ENCODE measurements around the gene NUP43.
A peak's percentile ranks its signal among the peaks of the same experiment; 100 is the strongest.
"Not testable (repeated sequence)": the region's sequence is repeated elsewhere in the genome, so short reads cannot be mapped to it uniquely, and the experiment has no call there.

NUP43 gene

GRCh38 chr6:149746147-149746946, at the start of gene NUP43:
NUP43 (minus strand) TSS chr6:149746529; CDS start chr6:149746495, 34 bp downstream.
- DNase-seq = peak; percentile 46 to 94 (median 84)

- DNase-seq = no peak
Measured at GRCh38 chr6:149783551-149783950, 37.2 kb upstream of the NUP43 start.

DNA sequence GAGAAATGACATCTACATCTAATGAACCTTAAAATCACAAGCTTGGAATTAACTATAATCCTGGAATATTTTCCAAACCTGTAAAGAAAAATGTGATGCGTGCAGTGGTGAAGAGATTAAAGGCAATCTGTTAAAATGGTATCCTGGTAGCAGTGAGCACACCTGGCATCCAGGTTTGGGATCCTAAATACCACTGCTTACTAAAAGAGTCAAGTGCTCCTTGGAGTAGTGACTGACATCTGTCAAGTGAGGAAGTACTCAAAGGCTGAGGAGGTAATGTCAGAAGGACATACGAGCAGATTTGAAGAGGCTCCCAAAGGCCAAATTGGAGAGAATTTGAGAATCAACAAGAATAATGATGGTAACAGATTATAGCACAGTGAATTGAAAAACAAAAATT, 36.0 kb upstream of the NUP43 start:
- DNase-seq = no peak

DNA sequence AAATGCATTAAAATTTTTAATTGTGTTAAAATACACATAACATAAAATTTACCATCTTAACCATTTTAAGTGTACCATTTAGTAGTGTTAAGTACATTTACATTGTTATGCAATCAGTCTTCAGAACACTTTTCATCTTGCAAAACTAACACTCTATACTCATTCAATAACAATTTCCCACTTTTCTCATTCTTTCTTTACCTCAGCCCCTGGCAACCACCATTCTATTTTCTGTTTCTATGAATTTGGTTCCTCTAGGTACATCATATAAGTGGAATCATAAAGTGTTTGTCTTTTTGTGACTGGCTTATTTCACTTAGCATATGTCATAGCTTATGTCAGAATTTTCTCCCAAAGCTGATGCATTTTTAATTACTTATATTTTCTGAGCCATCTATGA, 35.4 kb upstream of the NUP43 start:
- no peak for DNase-seq

DNA sequence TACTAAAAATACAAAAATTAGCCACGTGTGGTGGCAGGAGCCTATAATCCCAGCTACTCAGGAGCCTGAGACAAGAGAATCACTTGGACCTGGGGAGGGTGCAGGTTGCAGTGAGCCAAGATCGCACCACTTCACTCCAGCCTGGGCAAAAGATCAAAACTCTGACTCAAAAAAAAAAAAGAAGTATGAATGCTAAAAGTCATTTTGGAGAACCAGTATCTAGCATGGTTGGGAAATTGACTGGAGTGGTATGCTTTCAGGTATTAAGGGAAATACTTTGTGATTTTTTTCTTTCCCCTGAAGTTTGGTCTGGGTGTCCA, 33.3 kb upstream of the NUP43 start:
- DNase-seq = no peak

- DNase-seq = no peak
Measured at GRCh38 chr6:149777624-149778023, 31.3 kb upstream of the NUP43 start.

GRCh38 chr6:149771925-149772324, 25.6 kb upstream of the NUP43 start:
- no peak for DNase-seq

DNA sequence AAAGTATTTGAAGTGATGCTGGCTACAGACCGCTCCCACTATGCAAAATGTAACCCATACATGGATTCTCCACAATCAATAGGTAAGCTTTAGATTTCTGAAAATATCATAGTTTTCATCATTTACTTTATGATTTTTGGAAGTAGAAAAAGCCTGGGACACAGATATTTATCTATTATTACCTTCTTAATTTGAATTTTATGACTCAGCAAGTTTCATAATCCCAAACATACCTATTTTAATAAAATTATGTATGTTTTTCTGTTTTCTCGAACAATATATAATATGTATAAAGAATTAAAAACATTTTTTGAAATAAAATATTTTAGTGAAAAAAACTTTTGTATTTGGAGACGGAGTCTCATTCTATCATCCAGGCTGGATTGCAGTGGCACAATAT, 24.9 kb upstream of the NUP43 start:
- no peak for DNase-seq

DNA sequence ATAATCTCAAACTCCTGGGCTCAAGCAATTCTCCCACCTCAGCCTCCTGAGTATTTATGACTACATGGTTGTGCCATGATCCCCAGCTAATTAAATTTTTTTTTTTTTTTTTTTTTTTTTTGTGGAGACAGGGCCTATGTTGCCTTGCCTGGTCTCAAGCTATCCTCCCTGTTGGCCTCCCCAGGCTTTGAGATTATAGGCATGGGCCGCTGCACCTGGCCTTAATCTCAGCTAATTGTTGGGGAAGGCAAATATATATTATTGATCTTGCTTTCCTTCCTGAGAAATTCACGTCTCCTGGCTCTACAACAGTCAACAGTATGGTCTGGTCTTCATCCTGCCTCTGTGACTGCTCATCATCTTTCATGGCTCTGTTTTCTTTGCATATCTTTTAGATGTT, 23.3 kb upstream of the NUP43 start:
- DNase-seq = no peak

DNA sequence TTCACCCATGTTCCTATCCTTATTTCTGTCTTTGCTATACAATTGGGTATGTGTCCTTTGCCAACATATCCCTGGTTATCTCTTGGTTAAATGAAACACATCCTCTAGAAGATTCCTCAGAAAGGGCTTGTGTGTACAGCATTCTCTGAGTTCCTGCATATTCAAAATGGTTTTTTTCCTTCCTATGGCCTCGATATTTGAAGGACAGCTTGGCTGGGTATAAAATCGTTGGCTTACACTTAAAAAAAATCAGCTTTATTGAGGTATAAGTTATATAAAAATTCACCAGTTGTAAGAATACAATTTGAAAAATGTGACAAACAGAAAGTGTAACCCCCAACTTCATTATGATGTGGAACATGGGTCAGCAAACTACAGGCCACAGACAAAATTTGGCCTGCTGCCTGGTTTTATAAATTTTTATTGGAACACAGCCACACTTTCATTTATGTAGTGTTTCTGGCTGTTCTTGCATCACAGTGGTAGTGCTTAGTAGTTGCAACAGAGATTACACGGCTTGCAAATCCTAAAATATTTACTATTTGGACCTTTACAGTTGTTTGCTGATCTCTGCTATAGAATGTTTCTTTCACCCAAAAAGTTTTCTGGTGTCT, 19.9 kb upstream of the NUP43 start:
- no peak for DNase-seq

- DNase-seq = no peak
Measured at GRCh38 chr6:149763866-149764265, 17.5 kb upstream of the NUP43 start.

DNA sequence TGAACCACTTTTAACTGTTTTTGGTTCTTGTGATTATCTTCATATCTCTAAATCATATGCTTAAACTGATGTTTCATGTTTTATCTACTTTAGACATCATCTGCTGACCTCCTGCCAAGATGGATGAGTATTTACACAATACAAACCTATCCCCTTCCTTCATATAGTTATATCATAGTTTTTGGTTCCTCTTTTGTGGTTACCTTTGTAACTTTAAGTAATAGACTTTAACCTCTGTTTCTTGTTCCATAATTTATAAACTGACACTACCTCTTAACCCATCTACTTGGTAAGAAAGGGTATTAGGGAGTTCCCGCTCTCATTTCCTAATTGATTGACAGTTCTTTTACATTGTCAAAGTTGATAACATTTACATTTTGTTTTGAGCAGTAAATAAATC, 15.1 kb upstream of the NUP43 start:
- DNase-seq = no peak

GRCh38 chr6:149756261-149756636, 9.9 kb upstream of the NUP43 start:
- no peak for DNase-seq

- DNase-seq = peak in 4 of 58 donors; percentile 0 to 12 (median 4)
Measured at GRCh38 chr6:149755300-149756260, 9.3 kb upstream of the NUP43 start.

DNA sequence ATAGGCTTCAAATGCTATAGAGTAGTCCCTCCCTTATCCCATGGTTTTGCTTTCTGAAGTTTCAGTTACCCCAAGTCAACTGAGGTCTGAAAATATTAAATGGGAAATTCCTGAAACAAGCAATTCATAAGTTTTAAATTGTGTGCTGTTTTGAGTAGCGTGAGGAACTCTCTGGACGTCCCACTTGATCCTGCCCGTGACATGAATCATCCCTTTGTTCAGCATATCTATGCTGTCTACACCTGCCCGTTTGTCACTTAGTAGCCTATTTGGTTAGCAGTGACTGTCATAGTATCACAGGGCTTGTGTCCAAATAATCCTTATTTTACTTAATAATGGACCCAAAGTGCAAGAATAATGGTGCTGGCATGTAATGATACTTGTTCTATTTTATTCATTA, 8.2 kb upstream of the NUP43 start:
- no peak for DNase-seq

DNA sequence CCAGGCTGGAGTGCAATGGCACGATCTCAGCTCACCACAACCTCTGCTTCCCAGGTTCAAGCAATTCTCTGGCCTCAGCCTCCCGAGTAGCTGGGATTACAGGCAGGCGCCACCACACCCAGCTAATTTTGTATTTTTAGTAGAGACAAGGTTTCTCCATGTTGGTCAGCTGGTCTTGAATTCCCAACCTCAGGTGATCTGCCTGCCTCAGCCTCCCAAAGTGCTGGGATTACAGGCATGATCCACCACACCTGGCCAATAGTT, 7.0 kb upstream of the NUP43 start:
- not testable (repeated sequence) for DNase-seq

DNA sequence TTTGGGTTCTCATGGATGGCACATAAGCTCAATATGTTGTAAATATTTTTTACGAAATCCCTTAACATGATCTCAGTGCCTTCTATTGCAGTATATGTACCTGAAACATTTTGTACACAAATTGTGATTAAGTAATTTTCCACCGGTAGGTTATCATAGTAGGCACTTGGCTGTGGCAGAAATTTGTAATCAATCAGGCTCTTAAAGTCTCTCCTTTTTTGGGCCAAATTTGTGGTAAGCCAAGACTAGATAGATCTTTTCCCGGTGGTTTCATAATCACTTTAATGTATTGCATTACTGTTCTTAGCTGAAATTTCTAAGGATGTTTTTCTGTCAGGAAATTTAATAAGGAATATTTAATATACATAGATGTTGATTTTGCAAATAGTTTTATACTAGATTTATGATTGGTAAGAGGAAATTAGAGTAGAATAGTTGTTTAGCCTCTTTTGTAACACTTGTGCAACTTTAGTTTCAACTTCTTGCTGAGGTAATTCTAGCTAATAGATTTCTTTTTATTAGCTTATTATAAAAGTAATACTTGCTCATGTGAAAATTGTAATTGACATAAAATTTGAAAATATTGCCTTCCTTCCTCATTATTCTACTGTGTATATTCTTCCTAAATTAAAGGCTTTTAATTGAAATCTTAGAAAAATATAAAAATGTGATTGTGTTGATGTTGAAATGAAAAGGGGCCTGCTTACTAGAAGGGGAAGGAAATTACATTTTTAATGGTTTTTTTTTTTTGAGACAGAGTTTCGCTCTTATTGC, 6.5 kb upstream of the NUP43 start:
- DNase-seq = no peak

DNA sequence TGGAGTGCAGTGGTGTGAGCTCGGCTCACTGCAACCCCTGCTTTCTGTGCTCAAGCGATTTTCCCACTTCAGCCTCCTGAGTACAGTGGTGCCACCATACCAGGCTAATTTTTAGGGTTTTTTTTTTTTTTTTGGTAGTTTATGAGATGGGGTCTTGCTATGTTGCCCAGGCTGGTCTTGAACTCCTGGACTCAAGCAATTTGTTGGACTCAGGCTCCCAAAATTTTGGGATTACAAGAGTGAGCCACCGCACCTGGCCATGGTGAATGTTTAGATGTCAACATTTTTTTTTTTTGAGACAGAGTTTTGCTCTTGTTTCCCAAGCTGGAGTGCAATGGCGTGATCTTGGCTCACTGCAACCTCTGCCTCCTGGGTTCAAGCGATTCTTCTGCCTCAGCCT, 5.6 kb upstream of the NUP43 start:
- not testable (repeated sequence) for DNase-seq

GRCh38 chr6:149751239-149751638, 4.9 kb upstream of the NUP43 start:
- DNase-seq = no peak

DNA sequence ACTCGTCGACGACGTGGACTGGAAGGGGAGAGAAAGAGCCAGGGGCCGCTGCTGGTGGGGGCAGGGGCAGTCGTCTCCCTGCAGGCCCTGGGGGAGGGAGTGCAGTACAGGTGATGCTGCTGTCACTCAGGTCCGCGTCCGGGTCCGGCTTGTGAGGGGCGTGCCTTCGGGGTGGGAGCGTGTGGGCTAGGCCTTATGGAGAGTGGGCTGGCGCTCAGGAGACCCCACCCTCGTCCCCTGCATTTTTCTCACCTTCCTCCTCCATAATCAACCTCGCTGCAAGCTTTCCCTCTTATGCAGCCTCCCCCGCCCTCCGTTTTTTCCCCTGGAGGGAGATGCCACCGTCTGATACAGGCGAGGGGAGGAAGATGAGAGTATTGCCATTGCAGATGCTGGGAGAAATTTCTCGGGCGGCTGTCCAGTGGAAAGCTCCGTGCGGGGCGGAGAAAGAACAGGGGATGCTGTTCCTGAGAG, 3.8 kb upstream of the NUP43 start:
- peak in 52 of 58 donors; percentile 11 to 74 (median 50) for DNase-seq

DNA sequence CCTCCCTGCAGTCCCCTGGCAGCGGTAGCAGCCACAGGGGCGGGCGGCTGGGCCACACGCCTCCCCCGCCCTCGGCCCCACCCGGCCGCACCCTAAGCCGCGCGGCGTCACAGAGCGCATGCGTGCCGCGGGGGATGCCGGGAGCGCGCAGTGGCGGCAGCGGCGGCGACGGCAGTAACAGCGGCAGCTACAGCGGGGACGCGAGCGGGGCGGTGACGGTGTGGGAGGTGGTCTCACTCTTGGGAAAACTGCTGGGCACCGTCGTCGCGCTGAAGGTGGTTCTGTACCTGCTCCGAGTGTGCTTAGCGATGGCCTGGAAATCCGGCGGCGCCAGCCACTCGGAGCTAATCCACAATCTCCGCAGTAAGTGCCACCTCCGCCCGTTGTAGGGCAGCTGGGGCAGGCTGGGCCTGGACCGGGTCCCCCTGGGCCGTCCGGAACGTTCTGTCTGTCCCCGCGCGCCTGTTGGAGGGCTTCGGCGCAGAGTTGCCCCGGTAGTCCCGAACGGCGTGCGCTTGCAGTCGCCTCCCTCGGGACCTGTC, 3.3 kb upstream of the NUP43 start, which contains the start of gene PCMT1:
Gene PCMT1, plus strand, starts transcription at position 148 of the 542 bp plus-strand sequence. Its CDS starts 161 bp downstream, at position 309.
- DNase-seq = peak in 57 of 58 donors; percentile 25 to 91 (median 83)
